HS-5 (cell line): ENCODE results near the gene ERLEC1.
"Not testable (repeated sequence)": the region's sequence is repeated elsewhere in the genome, so short reads cannot be mapped to it uniquely, and the experiment has no call there.

Source experiments
- DNase-seq: peaks from one replicate; pipeline ENCODE4 v3.0.0-alpha.2; 2012; ENCODE audit warnings: low read depth

Gene ERLEC1

DNA sequence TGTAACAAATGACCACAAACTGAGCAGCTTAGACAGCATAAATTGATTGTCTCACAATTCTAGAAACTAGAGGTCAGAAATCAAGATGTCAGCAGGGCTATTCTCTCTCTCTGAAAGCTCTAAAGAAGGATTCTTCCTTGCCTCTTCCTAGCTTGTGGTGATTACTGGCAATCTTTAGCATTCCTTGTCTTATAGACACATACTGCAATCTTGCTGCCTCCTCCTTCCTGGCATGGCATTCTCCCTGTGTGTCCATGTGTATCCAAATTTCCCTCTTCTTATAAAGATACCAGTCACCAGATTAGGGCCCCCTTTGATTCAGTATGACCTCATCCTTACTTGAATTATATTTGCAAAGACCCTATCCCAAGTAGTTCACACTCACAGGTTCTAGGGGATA is 2.4 kb upstream of the ERLEC1 start:
- DNase-seq = no peak

DNA sequence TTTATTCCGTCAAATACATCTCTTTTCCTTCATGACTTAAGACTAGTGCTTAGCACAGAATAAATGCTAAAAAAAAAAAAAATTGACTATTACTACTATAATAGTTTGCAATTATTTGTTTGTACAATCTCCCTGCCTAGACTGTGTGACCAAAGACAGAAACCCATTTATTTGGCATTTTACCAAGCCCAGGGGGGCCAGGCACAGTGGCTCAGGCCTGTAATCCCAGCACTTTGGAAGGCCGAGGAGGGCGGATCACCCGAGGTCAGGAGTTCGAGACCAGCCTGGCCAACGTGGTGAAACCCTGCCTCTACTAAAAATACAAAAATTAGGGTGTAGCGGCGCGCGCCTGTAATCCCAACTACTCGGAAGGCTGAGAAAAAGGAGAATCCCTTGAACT is 1.5 kb upstream of the ERLEC1 start:
- DNase-seq = no peak

DNA sequence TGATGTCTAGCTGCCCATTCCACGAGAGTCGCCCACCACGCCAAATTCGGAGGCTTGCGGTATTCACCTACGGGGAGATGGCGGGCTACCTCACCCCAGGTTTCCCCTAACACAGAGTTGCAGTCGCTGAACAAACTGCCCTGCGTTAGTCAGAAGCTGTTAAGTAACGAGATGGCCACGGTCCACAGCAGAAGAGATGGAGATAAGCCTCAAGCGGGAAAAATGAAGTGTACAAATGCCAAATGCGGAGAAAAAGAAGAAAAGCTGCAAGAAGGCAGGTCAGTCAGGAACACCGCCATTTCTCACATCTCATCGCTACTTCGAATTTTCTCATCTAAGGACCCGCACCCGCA is 516 bp upstream of the ERLEC1 start:
- DNase-seq = peak; percentile 25

DNA sequence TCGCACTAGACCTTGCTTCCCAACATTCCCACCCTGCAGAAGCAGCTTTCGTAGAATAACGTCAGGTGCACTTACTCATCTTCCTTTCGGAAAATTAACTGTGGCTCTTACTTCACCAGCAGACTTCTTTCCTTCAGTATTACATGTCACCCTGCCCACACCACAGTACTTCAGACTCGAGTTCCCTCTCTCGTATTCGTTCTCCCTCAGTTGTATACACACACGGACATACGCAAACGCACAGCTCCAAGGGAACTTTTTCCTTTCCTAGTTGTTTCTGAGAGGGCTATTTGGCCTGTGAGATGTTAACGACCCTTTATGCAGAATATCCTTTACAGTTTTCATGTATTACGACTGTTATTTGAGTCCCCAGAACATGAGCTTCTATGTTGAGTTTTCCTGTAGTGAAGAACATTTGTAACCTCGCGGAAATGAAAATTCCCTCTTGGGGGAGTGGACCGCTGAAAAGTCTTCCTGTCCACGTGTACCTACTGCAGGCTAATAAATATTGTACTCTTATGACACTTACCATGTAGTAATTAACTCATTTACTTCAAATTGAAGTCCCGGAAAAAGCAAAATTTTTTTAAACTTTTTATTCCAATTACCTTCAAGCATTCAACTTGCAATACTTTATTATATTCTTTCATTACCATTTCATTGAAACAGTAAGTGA is 908 bp downstream of the ERLEC1 start:
- DNase-seq = no peak

DNA sequence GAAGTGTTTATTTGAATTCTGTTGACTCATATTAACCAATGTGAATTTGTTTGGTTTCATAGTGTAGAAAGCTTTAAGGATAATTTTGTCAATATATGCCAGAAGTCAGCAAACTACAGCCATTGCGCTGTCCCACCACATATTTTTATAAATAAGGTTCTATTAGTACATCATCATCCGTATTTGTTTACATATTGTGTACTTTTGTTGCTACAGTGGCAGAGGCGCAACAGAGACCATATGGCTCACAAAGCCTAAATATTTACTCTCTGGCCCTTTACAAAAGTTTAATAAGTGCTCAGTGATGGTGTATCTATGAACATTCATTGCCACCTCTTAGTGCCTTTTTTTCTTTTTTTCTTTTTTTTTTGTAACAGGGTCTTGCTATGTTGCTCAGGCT is 6.4 kb downstream of the ERLEC1 start:
- DNase-seq = no peak

DNA sequence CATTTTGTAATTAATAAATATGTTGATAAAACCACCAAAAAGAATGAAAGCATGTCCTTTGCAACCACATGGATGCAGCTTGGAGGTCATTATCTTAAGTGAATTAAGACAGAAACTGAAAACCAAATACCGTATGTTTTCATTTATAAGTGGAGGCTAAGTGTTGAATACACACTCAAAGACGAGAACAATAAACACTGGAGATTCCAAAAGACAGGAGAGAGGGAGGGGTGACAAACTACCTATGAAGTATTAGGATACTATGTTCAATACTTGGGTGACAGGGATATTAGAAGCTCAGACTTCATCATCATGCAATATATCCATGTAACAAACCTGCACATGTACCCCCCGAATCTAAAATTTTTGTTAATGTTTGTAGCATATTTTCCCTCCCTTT is 7.0 kb downstream of the ERLEC1 start:
- DNase-seq = no peak

DNA sequence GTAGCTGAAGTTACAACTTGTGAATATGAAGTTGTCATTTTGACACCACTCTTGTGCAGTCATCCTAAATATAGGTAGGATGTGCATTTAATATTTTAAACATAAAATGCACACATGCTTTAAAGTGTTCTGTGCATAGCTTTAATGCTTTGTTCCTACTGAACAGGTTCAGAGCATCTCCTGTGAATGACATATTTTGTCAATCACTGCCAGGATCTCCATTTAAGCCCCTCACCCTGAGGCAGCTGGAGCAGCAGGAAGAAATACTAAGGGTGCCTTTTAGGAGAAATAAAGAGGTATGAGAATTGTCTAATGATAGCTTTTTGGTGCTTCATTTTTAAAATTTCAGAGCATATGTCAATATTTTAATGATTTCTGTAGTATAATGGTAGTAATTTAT is 14.7 kb downstream of the ERLEC1 start:
- no peak for DNase-seq

DNA sequence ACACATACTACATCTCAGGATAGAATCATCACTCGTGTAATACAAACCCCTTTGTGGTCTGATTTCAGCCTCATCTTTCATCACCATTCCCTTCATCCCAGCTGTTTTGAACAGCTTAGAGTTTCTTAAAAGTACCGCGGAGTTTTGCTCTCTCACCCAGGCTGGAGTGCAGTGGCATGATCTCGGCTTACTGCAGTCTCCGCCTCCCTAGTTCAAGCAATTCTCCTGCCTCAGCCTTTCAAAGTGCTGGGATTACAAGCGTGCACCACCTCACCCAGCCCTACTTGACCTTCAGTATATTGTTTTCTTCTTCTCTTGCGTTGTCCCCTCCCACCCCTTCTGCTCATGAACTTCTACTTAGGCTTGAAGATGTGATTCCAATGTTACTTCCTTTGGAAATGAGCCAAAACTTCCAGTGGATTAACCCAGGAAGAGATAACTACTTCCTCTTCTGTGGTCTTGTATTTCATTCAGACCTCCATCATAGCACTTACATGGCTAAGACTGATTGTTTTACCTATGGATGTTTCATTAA is 15.8 kb downstream of the ERLEC1 start:
- DNase-seq = no peak

DNA sequence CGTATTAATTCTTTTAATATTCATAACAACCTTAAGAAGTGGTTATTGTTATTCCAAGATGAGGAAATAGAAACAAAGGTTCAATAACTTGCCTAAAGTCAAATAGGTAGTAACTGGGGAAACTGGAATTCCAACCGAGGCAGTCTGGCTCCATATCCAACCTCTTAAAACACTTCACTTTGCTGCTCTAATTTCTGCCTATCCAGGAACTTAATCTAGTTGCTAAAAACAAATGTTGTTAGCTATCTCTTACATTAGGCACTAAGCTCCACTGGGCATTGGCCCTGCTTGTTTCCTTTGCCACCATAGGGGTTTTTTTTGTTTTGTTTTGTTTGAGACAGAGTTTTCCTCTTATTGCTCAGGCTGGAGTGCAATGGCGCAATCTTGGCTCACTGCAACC is 24.8 kb downstream of the ERLEC1 start:
- DNase-seq = no peak

DNA sequence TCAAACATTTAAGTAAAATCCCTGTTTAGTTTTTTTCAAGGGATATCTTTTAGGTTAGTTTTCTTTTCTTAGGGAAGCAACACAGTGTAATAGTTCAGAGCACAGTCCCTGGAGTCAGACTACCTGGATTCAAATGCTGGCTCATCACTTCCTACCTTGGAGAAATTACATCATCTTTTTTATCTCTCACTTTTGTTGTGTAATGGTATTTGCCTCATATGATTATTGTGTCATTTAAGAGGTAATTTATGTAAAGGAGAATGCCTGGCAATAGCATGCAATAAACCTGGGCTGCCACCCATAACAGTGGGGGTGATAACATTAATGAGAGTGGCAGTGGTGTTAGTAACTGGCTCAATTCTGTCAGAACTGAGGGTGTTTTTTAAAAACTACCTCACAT is 26.3 kb downstream of the ERLEC1 start:
- no peak for DNase-seq

DNA sequence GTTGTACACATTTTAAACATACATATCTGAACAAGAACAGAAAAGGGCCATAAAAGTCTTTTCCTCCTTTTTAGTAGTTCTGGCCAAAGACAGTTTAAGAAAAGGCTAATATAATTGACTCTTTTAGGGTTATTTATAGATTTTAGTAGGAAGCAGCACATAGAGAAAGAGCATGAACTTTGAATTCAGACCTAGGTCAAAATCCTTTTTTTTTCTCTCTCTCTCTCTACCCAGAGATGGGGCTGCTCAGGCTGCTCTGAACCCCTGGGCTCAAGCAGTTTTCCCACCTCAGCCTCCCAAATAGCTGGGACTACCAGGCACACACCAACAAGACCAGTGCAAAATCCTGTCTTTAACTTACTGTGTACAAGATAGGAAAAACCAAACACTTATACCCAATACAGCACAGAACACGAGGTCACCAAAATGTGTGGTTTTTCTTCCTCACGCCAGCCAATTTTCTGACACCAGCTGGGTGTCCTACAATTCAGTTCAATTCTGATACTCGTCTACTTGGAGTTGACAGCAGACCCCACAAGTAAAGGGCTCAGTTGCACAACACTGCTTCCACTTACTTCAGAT is 32.1 kb downstream of the ERLEC1 start:
- DNase-seq = no peak

DNA sequence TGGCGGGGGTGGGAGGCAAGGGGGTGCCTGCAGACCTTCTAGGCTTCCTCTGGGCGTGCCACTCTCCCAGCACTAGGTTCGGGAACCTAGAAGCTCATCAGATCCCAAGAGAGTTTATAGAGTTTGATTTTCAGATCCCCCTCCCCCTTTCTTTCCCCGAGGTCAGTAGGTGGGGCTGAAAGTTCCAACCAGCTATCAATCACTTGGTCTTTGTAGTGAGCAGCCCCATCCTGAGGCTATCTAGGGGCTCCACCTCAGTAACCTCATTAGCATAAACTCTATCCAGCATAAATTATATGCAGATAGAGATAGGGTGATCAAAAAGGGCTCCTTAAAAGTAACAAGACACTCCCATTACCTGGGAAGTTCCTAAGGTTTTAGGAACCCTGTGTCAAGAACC is 32.8 kb downstream of the ERLEC1 start:
- no peak for DNase-seq

DNA sequence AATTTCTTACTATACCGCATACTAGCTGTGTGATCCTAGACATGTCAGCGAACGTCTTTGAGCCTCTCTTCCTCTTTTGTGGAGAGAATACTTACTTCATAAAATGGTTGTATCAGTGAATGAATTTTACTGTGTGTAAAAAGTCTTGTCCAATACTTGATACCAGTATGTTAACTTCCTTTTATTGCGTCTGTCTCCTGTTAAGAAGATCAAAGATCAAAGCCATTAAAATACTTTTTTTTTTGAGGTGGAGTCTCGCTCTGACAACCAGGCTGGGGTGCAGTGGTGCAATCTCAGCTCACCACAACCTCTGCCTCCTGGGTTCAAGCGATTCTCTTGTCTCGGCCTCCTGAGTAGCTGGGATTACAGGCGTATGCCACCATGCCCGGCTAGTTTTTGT is 33.2 kb downstream of the ERLEC1 start:
- no peak for DNase-seq

DNA sequence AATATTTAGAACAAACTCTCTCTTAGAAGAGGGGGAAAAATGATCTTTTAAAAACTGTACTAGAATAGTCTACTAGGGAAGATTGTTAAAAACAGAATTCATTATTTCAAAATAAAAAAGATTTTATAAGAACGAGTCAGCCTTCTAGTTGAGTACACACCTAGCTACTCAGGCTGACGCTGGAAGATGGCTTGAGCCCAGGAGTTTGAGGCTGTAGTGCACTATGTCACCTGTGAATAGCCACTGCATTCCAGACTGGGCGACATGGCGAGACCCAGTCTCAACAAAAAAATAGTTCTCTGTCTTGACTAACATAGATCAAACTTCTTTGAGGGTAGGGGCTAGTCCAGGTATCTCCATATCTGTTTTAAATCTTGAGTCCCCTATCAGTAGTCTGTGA is 33.9 kb downstream of the ERLEC1 start:
- no peak for DNase-seq

DNA sequence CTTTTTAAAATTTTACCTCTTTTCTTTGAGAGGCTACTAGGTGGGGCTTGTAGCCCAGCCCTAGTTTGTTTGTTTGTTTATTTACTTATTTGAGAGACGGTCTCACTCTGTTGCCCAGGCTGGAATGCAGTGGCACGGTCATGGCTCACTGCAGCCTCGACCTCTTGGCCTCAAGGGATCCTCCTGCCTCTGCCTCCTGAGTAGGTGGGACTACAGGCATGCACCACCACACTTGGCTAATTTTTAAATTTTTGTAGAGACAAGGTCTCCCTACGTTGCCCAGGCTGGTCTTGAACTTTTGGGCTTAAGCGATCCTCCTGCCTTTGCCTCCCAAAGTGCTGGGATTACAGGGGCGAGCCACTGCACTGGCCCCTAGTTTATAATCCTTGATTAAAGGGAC is 35.0 kb downstream of the ERLEC1 start:
- DNase-seq = no peak

DNA sequence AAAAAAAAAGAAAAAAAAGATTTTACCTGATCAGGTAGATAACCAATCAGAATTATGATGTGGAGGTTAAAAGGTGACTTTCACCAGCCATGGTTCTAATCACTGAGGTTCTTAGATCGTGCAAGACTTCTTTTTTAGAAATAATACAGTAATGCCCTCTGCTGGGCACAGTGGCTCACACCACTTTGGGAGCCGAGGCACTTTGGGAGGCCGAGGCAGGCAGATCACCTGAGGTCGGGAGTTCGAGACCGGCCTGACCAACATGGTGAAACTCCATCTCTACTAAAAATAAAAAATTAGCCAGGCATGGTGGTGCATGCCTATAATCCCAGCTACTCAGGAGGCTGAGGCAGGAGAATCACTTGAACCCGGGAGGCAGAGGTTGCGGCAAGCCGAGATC is 36.8 kb downstream of the ERLEC1 start:
- not testable (repeated sequence) for DNase-seq

DNA sequence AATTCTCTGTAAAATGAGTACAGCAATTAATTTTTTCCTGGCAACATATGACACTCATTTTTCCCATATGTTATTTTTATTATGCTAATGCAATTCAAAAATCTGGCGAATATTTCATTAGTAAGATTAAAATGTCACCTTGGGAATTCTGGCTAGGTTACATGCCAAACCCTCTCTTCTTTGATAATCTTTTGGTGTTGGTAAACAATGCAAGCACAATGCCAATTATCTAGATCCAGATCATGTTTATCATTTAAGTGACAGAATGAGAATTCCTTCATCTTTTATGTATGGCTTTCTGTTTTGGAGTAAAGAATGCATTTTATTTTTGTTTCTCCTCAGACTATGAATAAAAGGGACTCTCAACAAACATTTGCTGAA is 39.2 kb downstream of the ERLEC1 start:
- DNase-seq = no peak

DNA sequence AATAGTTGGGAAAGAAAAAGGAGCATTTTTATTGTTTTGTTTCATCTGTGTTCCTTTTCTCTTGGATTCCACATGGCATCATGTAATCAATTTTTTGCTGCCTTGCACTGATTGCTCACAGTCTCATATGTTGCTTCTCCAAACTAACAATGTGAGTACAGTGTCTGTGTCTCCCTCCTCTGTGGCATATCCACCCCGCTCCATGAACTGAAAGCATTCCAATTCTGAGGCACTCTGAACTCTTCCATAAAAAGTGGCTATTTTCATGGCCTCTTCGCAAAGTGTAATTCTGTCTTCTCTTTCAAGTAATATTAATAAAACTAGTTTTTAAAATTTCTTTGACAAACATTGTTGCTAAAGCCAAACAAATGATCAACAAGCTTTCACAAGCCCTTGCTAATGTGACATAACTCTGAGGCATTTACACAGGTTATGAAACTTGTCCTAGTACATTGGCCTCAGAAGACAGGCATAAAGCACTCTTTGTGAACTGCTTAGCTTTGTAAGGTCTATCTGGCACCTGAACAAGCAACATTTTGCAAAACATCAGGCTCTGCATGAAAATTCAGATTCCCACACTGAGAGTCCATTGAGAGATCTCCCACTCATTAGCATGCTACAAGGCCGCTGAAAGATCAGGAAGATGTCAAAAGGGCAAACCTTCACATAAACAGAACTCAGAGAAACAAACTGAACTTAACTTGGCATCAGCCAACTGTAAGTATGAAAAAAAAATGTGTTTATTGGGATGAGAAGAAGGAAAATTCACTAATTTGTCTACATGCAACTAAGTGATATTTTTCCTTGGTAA is 39.9 kb downstream of the ERLEC1 start:
- no peak for DNase-seq

DNA sequence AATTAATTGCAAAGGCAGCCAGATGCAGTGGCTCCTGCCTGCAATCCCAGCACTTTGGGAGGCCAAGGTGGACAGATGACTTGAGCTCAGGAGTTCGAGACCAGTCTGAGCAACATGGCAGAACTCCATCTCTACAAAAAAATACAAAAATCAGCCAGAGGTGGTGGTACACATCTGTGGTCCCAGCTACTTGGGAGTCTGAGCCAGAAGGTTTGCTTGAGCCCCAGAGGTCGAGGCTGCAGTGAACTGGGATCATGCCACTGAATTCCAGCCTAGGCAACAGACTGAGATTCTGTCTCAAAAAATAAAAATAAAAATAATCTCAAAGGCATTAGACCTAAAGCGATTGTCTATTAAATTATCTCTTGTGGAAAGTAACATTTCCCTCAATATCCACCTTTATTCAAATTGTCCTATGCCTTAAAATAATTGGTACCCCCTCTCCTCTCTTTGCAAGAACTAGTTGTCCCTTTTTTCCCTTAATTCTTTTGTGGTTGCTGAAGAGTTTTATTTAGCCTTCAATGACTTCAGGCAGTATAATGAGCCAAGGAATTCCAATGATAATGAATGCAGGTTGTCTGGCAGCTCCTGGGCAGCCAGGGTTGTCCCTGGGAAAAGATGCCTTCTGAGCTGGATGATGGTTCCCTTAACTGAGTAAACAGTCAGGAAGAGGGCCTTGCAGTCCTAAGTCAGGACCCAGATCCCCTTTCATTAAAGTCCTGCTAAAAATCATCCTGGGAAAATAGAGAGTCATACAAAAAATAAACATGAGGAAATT is 40.7 kb downstream of the ERLEC1 start:
- no peak for DNase-seq

DNA sequence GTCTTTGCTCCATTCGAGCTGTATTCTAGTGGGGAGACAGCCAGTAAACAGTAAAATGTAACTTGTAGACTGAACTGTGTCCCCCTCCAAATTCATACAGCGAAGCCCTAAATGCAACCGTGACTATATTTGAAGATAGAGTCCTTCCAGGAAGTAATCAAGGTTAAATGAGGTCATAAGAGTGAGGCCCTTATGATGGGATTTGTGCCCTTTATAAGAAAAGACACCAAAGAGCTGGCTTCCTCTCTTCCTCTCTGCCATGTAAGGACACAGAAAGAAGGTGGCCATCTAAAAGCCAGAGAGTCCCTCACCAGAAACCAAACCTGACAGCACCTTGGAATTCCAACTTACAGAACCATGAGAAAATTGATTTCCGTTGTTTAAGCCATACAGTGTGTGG is 41.5 kb downstream of the ERLEC1 start:
- DNase-seq = no peak

DNA sequence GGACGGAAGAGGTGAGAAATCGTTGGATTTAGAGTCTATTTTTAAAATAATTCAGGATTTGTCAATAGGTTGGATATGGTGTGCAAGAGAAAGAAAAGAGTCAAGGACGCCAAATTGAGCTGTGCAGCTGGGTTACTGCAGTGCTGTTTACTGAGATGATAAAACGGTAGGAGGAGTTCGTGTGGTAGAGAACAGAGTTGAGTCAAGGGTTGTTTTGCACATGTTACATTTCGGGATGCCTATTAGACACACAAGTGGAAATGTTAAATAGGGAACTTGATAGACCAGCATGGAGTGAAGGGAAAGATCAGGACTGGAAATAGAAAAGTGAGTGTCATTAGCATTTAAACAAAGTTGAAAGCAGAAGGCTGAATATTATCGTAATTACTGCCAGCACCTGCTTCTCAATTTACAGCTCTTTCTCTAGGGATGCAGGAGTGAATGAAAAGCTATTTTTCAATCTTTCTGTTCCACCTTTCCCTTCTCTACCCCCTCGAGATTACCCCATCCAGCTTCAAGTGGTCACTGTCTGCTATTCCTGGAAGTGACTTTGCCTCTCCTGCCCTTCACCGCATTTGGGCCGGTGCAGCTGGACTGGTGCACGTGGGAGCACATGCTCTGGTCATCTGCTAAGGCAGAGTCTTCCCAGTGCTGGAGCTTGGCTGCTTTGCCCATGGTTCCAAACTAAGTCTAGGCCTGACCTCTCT is 42.6 kb downstream of the ERLEC1 start:
- DNase-seq = no peak

DNA sequence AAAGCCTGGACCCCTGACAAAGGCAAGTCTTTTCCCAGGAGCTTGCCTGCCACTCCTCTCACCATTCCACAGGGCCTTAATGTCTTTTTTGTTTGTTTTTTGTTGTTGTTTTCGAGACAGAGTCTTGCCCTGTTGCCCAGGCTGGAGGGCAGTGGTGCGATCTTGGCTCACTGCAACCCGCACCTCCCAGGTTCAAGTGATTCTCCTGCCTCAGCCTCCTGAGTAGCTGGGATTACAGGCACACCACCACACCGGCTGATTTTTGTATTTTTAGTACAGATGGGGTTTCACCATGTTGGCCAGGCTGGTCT is 43.1 kb downstream of the ERLEC1 start:
- not testable (repeated sequence) for DNase-seq
